DMS153 treated with DMSO at 0.1 percent for 48 hours (cell line): ENCODE results near the gene ADAM12.
A peak's percentile ranks its signal among the peaks of the same experiment; 100 is the strongest.
"Not testable (repeated sequence)": the region's sequence is repeated elsewhere in the genome, so short reads cannot be mapped to it uniquely, and the experiment has no call there.

Source experiments
- DNase-seq: peaks from one replicate; lab custom pipeline; 2025; ENCODE audit not compliant: unreplicated experiment; lab: John Stamatoyannopoulos, UW

ADAM12 gene

GRCh38 chr10:126062131-126063032 is 325.9 kb downstream of the ADAM12 start:
- no peak for DNase-seq

- no peak for DNase-seq
These were observed 326.8 kb downstream of the ADAM12 start for GRCh38 chr10:126061526-126061925.

GRCh38 chr10:126060261-126060931 is 327.9 kb downstream of the ADAM12 start:
- DNase-seq: no peak

- no peak for DNase-seq
These were observed 329.0 kb downstream of the ADAM12 start for GRCh38 chr10:126059076-126059826.

- DNase-seq: peak; percentile 11
These were observed 329.8 kb downstream of the ADAM12 start for GRCh38 chr10:126058507-126058906.

GRCh38 chr10:126058104-126058503 is 330.2 kb downstream of the ADAM12 start:
- no peak for DNase-seq

GRCh38 chr10:126057494-126057893 is 330.8 kb downstream of the ADAM12 start:
- DNase-seq: no peak

- DNase-seq: no peak
These were observed 334.1 kb downstream of the ADAM12 start for GRCh38 chr10:126054191-126054590.

GRCh38 chr10:126052171-126052570 is 336.1 kb downstream of the ADAM12 start:
- no peak for DNase-seq

GRCh38 chr10:126049759-126050700 is 338.2 kb downstream of the ADAM12 start:
- no peak for DNase-seq

GRCh38 chr10:126047749-126048148 is 340.5 kb downstream of the ADAM12 start:
- not testable (repeated sequence) for DNase-seq

- DNase-seq: no peak
These were observed 341.4 kb downstream of the ADAM12 start for GRCh38 chr10:126046831-126047230.

- no peak for DNase-seq
These were observed 342.4 kb downstream of the ADAM12 start for GRCh38 chr10:126045861-126046260.

- no peak for DNase-seq
These were observed 344.9 kb downstream of the ADAM12 start for GRCh38 chr10:126043389-126043788.

- no peak for DNase-seq
These were observed 345.4 kb downstream of the ADAM12 start for GRCh38 chr10:126042906-126043305.

GRCh38 chr10:126042354-126042753 is 345.9 kb downstream of the ADAM12 start:
- DNase-seq: no peak

- peak; percentile 32 for DNase-seq
These were observed 346.5 kb downstream of the ADAM12 start for GRCh38 chr10:126041804-126042231.

- no peak for DNase-seq
These were observed 347.2 kb downstream of the ADAM12 start for GRCh38 chr10:126041117-126041516.

GRCh38 chr10:126037946-126038345 is 350.3 kb downstream of the ADAM12 start:
- no peak for DNase-seq

GRCh38 chr10:126036515-126036914 is 351.8 kb downstream of the ADAM12 start:
- DNase-seq: no peak
